Activated CD4-positive, alpha-beta T cell treated with anti-CD3 and anti-CD28 coated beads for 36 hours (primary cell): ENCODE measurements around the gene SIX1. TPM values are rescaled to one million over a fixed set of nuclear protein-coding genes. Genes with fewer than 3 reads are reported as not detected.

Source experiments
- ATAC-seq: fragments of 200-7000 bp; cut with Tn5 transposase; one replicate; pipeline ENCODE4 v1.10.0; 2021; ENCODE audit warnings: mild to moderate bottlenecking, moderate library complexity
- CTCF ChIA-PET: fragments of 350-600 bp; sonication (Branson Sonifier 250); formaldehyde crosslinking; loops from one replicate; lab custom pipeline; 2021; ENCODE audit warnings: antibody characterized with exemption; lab: Charles Lee
- POLR2A ChIA-PET: fragments of 350-600 bp; sonication (Branson Sonifier 250); formaldehyde crosslinking; loops from one replicate; lab custom pipeline; 2021; ENCODE audit warnings: antibody characterized with exemption, inconsistent platforms; lab: Charles Lee
- DNase-seq: peaks from one replicate; pipeline ENCODE4 v3.0.0-alpha.2; 2020
- H3K27ac Mint-ChIP-seq: one replicate; pipeline ENCODE4 v1.8.0; 2021; ENCODE audit warnings: mixed read lengths
- H3K27me3 Mint-ChIP-seq: one replicate; pipeline ENCODE4 v1.8.0; 2021; ENCODE audit warnings: mixed read lengths
- H3K36me3 Mint-ChIP-seq: one replicate; pipeline ENCODE4 v1.8.0; 2021; ENCODE audit warnings: low read depth, mixed read lengths
- H3K4me1 Mint-ChIP-seq: one replicate; pipeline ENCODE4 v1.8.0; 2021; ENCODE audit warnings: mixed read lengths
- H3K4me3 Mint-ChIP-seq: one replicate; pipeline ENCODE4 v1.8.0; 2021; ENCODE audit warnings: mild to moderate bottlenecking, moderate library complexity, mixed read lengths
- H3K9me3 Mint-ChIP-seq: one replicate; pipeline ENCODE4 v1.8.0; 2021; ENCODE audit warnings: low read depth, mixed read lengths
- intact Hi-C, 2 experiments: fragments of 100-400 bp; cut with DNase I in 1 of 2; cut with micrococcal nuclease in 1 of 2; formaldehyde crosslinking; loops; one replicate each; pipeline versions ENCODE4 v1.14.2 to v1.15.1; 2022 to 2024; cut with DNase I, micrococcal nuclease
- total RNA-seq, 2 experiments: library from RNA; stranded (reverse); gene quantifications; one replicate each; pipeline ENCODE4 v1.2.3, GENCODE V29; 2021

Gene SIX1
- total RNA-seq, 2 experiments from 2014 or later = not detected

DNA sequence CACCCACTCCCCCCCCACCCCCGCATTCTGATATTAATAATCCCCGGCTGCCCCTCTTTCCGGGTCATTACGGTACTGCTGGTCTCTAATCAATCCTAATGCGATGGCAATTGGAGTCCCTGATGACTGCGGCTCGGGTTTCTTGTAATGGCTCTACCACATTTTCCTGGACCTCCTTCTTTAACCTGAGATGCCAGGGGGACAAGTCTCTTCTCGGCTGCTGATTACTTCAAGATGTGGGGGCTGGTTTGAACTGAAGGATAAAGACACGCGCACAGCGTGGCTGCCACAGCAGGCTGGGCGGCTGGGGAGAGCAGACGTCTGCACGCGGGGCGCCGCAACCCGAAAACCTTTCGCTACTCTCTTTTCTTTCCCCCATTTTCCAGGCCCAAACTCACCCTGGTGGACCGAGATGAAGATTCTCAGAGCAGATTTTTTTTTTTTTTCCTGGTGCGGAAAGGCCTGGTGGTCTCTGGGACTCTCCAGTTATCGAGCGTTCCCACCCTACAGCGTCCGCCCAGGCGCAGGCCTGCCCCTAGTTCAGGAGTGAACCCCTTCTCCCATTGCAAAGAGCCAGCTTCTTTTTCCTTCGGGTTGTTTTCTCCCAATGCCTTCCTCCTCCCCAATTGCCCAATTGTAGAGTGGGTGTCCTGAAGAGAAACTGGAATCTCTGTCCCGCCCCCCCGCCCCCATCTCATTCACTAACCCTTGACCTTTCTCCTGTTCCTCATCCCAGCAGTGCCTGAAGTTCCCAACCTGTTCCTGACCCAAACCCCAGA, 6.0 kb upstream of the SIX1 start:
- Mint-ChIP-seq H3K27ac (no peak overlapping the region), H3K4me3 (peak overlapping the region; percentile 71), H3K27me3 (peaks cover 92% of the 10 kb centered on the region), H3K36me3 (no peaks in the 10 kb centered on the region), H3K4me1 (peaks cover 42% of the 10 kb centered on the region), H3K9me3 (no peaks in the 10 kb centered on the region)
- intact Hi-C loops = loop anchor here (5.0 to 10.0 kb wide), 2 partner anchors 67 to 369 kb away; partner anchors contain the start of gene SIX4 (in 1 of the 2)
- peak; percentile 12 for DNase-seq
- ATAC-seq = no peak
- POLR2A ChIA-PET = no interaction called here
- CTCF ChIA-PET = interaction anchor here (0.8 to 1.2 kb wide), 3 partner anchors 19 to 325 kb away, joined by 3 read pairs; partner anchors contain the start of gene TRMT5

DNA sequence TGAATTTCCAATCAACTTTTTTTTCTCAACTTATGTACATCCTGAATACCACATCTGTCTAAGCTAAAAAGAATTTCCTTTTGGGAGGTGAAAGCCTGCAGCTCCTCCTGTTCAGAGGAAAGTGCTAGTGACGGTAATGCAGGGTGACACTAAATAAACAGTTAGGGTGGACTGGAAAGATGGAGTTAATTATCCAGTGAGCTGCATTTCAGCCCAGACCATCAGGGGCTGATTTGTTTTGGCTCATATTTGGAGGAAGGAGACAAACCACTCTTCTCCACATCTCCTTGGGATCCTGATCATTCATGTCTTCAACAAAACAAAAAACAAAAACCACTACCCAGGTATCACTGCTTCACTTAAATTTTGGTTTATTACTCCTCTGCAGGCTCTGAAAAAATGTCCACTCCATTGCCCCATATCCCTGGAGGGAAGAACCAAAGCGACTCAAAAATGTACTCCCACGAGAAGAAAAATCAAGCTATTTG, 5.1 kb upstream of the SIX1 start:
- H3K4me3 Mint-ChIP-seq = no peak overlapping the region
- DNase-seq (no peak), ATAC-seq (no peak)
- POLR2A ChIA-PET = no interaction called here
- H3K27ac Mint-ChIP-seq = no peak overlapping the region
- H3K36me3 Mint-ChIP-seq = no peaks in the 10 kb centered on the region
- no peaks in the 10 kb centered on the region for H3K9me3 Mint-ChIP-seq
- H3K4me1 Mint-ChIP-seq = peaks cover 42% of the 10 kb centered on the region
- intact Hi-C loops = loop anchor here (10.0 kb wide), 1 partner anchor 370 kb away; no protein-coding TSS in a partner anchor
- CTCF ChIA-PET = interaction anchor here (1.1 kb wide), 1 partner anchor 12 kb away, joined by 3 read pairs; no protein-coding TSS in a partner anchor
- H3K27me3 Mint-ChIP-seq = peaks cover 92% of the 10 kb centered on the region

DNA sequence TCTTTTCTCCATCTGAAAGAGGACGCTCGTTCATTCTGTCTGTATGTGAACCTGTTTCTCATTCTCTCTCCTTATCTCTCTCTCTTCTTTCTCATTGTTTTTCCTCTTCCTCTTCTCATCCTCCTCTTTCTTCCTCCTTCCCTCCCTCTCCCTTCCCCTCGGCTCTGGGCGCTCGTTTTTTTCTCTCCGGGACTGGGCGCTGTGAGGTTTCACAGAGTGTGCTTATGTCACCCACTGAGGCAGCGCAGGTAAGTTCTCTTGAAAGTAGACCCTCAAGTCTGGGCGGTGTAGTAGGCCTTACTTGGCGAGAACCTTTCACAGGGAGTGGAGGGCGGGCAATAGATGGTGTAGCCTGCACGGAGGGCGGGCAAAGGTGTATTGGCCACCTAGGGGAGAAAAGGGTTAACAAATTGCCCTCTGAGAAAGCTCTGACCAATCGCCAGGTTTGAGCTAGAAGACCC, 4.5 kb upstream of the SIX1 start:
- CTCF ChIA-PET = interaction anchor here (1.1 kb wide), 1 partner anchor 11 kb away, joined by 3 read pairs; no protein-coding TSS in a partner anchor
- no peak for DNase-seq
- intact Hi-C loops = loop anchor here (2.0 to 10.0 kb wide), 3 partner anchors 141 to 371 kb away; partner anchors contain the start of gene SIX6 (in 1 of the 2)
- Mint-ChIP-seq H3K27me3 (peaks cover 89% of the 10 kb centered on the region), H3K4me3 (no peak overlapping the region), H3K9me3 (no peaks in the 10 kb centered on the region), H3K4me1 (peaks cover 45% of the 10 kb centered on the region), H3K27ac (no peak overlapping the region), H3K36me3 (no peaks in the 10 kb centered on the region)
- ATAC-seq = no peak
- POLR2A ChIA-PET = no interaction called here

DNA sequence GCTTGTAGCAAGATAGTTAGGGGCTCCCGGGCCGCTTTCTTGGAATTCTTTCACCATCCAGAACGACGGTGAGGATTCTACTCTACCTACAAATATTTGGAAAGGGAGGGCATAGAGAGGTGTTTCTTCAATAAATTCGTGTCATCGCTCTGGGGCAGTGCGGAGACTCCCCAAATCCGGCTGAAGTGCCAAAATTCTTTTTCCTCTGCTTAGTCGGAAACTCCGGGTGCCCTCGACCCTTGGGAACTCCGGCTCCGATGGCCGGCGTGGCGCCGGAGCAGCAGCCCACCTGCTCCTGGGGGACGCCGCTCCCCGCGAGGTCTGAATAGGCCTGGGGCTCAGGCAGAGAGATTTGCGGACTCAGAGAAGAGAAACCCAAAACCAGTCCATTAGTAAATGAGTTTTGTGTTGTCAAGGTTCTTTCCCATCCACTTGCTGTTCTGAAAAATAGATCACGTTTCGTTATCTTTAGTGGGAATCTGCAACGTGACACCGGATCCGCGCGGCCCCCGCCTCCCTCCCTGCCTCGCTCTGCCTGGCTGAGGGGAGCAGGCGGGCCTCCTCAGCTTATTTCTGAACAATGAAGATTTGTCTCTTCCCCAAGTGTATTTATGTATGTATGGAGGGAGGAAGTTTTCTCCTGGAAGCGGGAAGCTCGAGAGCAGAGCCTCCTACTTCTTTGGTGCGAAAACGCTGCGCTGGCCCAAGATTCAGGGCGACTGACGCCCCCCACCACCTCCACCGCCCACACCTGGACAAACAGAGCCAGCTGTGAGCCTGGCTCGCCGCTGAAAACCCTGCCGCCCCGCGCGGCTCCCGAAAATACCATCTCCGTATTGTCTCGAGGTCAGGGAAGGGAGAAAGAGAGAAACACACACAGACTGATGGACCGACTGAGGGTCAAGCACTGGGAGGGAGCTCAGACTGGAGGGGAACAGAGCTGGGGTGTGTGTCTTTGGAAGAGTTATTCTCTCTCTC, 3.7 kb upstream of the SIX1 start:
- Mint-ChIP-seq H3K4me1 (peaks cover 48% of the 10 kb centered on the region), H3K4me3 (peak overlapping the region; percentile 5), H3K9me3 (no peaks in the 10 kb centered on the region), H3K36me3 (no peaks in the 10 kb centered on the region), H3K27ac (no peak overlapping the region), H3K27me3 (peaks cover 87% of the 10 kb centered on the region)
- POLR2A ChIA-PET = no interaction called here
- DNase-seq (no peak), ATAC-seq (no peak)
- intact Hi-C loops = loop anchor here (1.0 to 10.0 kb wide), 4 partner anchors 10 to 372 kb away; partner anchors contain the start of gene SIX6 (in 1 of the 2)
- CTCF ChIA-PET = no interaction called here

DNA sequence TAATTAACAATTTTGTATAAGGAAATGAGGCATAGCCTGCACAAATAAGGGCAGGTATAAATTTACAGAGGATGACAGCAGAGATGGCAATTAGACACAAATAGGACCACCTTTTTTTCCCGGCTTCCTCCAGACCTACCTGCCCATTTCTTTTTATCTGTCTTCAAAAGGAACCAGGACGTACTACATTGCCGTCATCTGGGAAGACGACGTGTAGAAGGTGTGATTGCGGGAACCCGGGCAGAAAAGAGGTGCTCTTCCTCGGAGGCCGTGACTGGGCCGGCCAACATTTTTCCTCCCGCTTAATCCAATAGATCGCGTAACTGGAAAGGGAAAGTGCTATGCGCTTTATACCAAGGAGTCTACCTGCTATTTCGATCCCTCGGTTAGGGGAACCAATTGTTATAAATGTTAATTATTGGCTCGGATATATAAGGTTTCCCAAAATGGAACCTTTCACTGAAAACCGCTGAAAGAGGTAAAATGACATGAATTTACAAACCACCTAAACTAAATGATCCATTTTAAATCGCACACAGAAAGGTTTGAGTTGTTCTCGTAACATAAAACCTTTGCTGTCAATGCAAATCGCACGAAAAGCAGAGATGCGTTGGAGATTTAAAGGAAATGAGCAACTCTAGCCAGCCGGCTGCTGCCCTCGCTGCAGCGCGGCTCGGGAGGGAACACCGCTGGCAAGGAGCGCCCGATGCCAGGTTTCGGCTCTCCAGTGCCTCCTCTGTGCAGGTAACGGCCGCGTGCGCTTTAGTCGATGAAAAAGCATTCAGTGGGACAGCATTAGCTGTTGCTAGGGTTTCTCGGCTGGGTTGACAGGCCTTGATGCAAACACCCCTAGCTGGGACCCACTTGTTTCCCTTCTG, 2.8 kb upstream of the SIX1 start:
- ATAC-seq = no peak
- Mint-ChIP-seq H3K4me3 (no peak overlapping the region), H3K36me3 (no peaks in the 10 kb centered on the region), H3K4me1 (peaks cover 51% of the 10 kb centered on the region), H3K27ac (no peak overlapping the region), H3K9me3 (no peaks in the 10 kb centered on the region), H3K27me3 (peaks cover 88% of the 10 kb centered on the region)
- intact Hi-C loops = loop anchor here (1.0 to 10.0 kb wide), 4 partner anchors 9 to 373 kb away; partner anchors contain the start of gene SIX6 (in 1 of the 2)
- CTCF ChIA-PET = no interaction called here
- DNase-seq = peak; percentile 41
- POLR2A ChIA-PET = no interaction called here

DNA sequence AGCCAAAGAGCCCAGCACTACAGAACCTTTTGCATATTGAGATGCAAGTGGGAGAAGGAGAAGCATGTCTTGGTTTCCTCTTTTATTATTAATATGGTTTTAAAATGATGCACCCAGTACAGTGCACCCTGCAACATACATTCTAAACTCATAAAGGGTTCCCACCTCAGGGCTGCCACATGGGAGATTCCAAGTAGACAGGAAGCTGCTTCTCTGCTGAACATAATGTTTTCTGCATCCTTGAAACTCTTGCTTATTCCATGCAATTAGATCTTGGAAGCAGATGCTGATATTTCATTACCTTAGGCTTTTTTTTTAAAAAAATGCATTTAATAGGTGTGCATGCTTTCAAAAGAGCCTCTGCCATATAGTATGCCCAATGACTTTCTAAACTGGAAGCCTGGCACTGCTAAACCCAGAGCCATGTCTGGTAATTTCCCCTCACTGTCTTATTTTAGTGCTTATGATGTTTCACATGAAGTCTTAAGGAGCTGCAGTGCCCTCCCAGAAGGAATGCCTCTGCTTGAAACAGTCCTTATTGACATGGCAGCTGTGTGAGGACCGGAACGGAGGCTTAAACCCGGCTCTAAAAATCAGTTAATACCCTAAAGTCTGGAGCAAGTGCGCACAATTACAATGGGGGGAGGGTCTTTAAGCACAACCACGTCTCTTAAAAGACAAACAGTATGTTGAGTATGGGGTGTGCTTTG, 2.0 kb upstream of the SIX1 start:
- CTCF ChIA-PET = interaction anchor here (0.8 to 1.0 kb wide), 2 partner anchors 90 to 145 kb away, joined by 3 read pairs; no protein-coding TSS in a partner anchor
- Mint-ChIP-seq H3K9me3 (no peaks in the 10 kb centered on the region), H3K4me3 (no peak overlapping the region), H3K27ac (no peak overlapping the region), H3K36me3 (no peaks in the 10 kb centered on the region), H3K27me3 (peaks cover 89% of the 10 kb centered on the region), H3K4me1 (peaks cover 52% of the 10 kb centered on the region)
- intact Hi-C loops = loop anchor here (10.0 kb wide), 1 partner anchor 374 kb away; no protein-coding TSS in a partner anchor
- ATAC-seq = no peak
- DNase-seq = no peak
- POLR2A ChIA-PET = no interaction called here

DNA sequence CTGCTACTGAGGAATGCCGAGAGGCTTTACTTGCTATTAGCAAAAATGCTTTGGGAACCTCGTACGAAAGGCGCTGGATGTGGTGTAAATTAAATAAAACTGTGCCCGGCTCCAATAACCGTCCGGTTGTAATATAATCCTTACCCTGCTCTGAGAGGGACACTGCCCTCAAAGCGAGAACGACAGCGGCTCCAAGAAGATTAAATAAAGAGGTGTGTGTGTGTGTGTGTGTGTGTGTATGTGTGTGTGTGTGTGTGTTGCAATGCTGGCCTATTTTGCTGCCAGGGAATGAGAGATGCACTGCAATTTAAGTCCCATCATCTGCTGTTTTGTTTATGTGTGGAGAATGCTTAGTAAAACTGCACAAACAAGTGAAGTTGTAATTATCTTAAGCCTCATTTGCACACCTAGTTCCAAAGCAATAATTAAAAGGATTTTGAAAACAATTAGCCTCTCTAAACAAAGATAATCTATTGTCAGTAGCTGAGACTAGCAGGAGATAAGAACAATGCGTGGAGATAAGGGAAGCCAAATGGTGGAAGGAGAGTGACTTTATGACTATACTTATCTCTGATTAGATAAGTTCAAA, 1.2 kb upstream of the SIX1 start:
- Mint-ChIP-seq H3K27me3 (peaks cover 86% of the 10 kb centered on the region), H3K27ac (no peak overlapping the region), H3K36me3 (no peaks in the 10 kb centered on the region), H3K4me3 (no peak overlapping the region), H3K4me1 (peaks cover 49% of the 10 kb centered on the region), H3K9me3 (no peaks in the 10 kb centered on the region)
- CTCF ChIA-PET = interaction anchor here (0.8 to 1.0 kb wide), 2 partner anchors 89 to 145 kb away, joined by 3 read pairs; no protein-coding TSS in a partner anchor
- POLR2A ChIA-PET = no interaction called here
- no peak for DNase-seq
- no peak for ATAC-seq
- intact Hi-C loops = loop anchor here (10.0 kb wide), 1 partner anchor 374 kb away; no protein-coding TSS in a partner anchor

DNA sequence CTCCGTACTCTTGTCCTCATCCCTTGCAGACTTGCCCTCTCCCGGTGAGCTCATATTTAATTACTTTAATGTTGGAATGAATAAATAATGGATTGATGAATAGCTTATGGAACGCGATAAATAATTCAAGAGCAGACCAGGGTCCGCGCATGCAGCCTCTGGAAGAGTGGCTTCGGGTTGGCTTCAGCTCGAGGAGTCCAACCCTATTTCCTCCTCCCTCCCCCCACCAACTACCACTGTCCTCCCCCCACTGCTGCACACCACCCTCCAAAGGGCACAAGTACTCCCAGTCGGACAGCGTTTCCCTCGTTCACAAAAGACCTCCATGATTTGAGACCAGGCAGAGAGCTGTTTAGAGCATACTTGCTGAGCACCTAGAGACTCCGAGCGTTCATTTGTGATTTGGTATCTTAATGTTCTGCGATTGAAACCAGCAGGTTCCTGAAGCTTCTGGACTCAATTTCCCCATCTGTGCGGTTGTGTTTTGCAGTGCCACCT, 647 bp upstream of the SIX1 start:
- intact Hi-C loops = loop anchor here (10.0 kb wide), 1 partner anchor 375 kb away; no protein-coding TSS in a partner anchor
- Mint-ChIP-seq H3K9me3 (no peaks in the 10 kb centered on the region), H3K27me3 (peaks cover 84% of the 10 kb centered on the region), H3K36me3 (no peaks in the 10 kb centered on the region), H3K27ac (no peak overlapping the region), H3K4me1 (peaks cover 44% of the 10 kb centered on the region), H3K4me3 (peak overlapping the region; percentile 32)
- DNase-seq (no peak), ATAC-seq (no peak)
- CTCF ChIA-PET = interaction anchor here (1.0 to 1.1 kb wide), 2 partner anchors 89 to 376 kb away, joined by 3 read pairs; no protein-coding TSS in a partner anchor
- POLR2A ChIA-PET = no interaction called here

DNA sequence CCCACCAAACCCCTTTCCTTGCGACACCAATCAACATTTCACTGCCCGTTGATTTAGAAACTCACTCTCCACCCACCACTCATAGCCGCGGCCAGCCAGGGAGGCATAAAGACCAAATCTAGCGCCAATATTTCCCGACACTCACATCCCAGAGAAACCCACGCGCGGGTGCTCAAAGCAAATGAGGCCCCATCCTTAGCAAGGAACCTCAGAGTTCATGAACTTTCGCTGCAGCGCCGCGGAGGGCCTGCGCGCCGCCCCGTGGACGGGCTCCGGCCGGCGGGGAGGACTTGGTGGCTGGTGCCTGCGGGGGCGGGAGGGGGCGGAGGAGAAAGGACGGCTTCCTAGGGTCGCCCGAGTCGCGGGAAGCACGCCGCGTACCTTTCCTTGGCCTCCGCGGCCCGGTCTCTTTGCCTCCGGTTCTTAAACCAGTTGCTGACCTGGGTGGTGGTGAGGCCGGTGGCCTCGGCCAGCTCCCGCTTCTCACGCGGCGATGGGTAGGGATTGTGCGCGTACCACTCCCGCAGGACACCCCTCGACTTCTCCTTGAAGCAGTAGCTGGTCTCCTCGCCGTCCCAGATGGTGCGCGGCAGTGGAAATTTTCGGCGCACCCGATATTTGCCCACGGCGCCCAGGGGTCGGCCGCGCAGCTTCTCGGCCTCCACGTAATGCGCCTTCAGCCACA, 886 bp downstream of the SIX1 start:
- DNase-seq = peak; percentile 16
- Mint-ChIP-seq H3K4me3 (peak overlapping the region; percentile 39), H3K27ac (no peak overlapping the region), H3K36me3 (no peaks in the 10 kb centered on the region), H3K4me1 (peaks cover 42% of the 10 kb centered on the region), H3K9me3 (no peaks in the 10 kb centered on the region), H3K27me3 (peaks cover 84% of the 10 kb centered on the region)
- ATAC-seq = no peak
- intact Hi-C loops = loop anchor here in 1 of 2 experiments (1.0 kb wide), 1 partner anchor 12 kb away; no protein-coding TSS in a partner anchor
- CTCF ChIA-PET = interaction anchor here (0.7 to 1.1 kb wide), 2 partner anchors 17 to 88 kb away, joined by 3 read pairs; no protein-coding TSS in a partner anchor
- POLR2A ChIA-PET = no interaction called here
